RWPE2 (cell line): ENCODE measurements around the gene MROH7.

ENCODE experiments used
- ATAC-seq: fragments of 200-7000 bp; cut with Tn5 transposase; 3 replicates; pipeline ENCODE4 v1.9.1; 2021; ENCODE audit warnings: low read depth
- DNase-seq: peaks from one replicate; pipeline ENCODE4 v3.0.0-alpha.2; 2020; ENCODE audit warnings: low spot score
- H3K27ac ChIP-seq: fragments of 450-650 bp; 2 replicates; pipeline ENCODE4 v1.5.1; 2017; ENCODE audit warnings: mild to moderate bottlenecking; ENCODE audit not compliant: poor library complexity, severe bottlenecking
- H3K27me3 ChIP-seq: fragments of 250-450 bp; sonication (Bioruptor Pico); 2 replicates; pipeline ENCODE4 v1.5.1; 2021; ENCODE audit warnings: mild to moderate bottlenecking, moderate library complexity; ENCODE audit not compliant: insufficient read depth, poor library complexity, severe bottlenecking
- H3K36me3 ChIP-seq: fragments of 250-450 bp; sonication (Bioruptor Pico); 2 replicates; pipeline ENCODE4 v1.5.1; 2020; ENCODE audit warnings: low read depth, mild to moderate bottlenecking, moderate library complexity
- H3K4me1 ChIP-seq: fragments of 250-450 bp; sonication (Bioruptor Pico); 2 replicates; pipeline ENCODE4 v1.5.1; 2021; ENCODE audit warnings: mild to moderate bottlenecking, moderate library complexity; ENCODE audit not compliant: insufficient read depth, poor library complexity, severe bottlenecking
- H3K4me3 ChIP-seq: fragments of 250-450 bp; sonication (Bioruptor Pico); 2 replicates; pipeline ENCODE4 v1.5.1; 2021; ENCODE audit warnings: mild to moderate bottlenecking, moderate library complexity; ENCODE audit not compliant: severe bottlenecking
- H3K9me3 ChIP-seq: fragments of 250-450 bp; sonication (Bioruptor Pico); 2 replicates; pipeline ENCODE4 v1.5.1; 2021; ENCODE audit warnings: mild to moderate bottlenecking, moderate library complexity; ENCODE audit not compliant: severe bottlenecking
- CTCF ChIP-seq: fragments of 450-650 bp; IDR thresholded peaks from one replicate; pipeline ENCODE4 v1.5.1; 2017; ENCODE audit warnings: mild to moderate bottlenecking, moderate library complexity; ENCODE audit not compliant: poor library complexity, severe bottlenecking

Gene MROH7

DNA sequence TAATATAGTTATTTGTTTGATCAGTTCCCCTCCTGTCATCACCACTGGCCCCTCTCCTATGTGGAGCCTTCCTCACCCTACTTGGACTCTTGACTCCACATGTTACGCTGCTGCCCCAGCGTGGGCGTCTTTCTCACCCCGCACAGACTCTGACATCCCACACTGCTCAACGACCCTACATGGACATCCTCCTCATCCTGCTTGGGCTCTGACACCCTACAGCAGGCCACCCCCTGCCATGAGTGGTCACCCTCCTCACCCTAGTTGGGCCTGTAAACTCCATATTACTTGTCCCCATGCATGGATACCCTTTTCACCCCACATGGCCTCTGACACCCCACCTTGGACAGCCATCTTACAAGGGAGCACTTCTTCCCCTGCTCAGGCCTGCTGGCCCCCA is 95.1 kb downstream of the MROH7 start:
- Histone ChIP-seq H3K9me3 (no peaks in the 10 kb centered on the region), H3K4me3 (no peak overlapping the region), H3K36me3 (peaks cover 81% of the 10 kb centered on the region), H3K4me1 (no peaks in the 10 kb centered on the region), H3K27me3 (no peaks in the 10 kb centered on the region), H3K27ac (no peak overlapping the region)
- ATAC-seq (no peak), DNase-seq (no peak)
- no peak for TF ChIP-seq CTCF

- Histone ChIP-seq H3K4me3 (no peak overlapping the region), H3K27me3 (no peaks in the 10 kb centered on the region), H3K36me3 (peaks cover 79% of the 10 kb centered on the region), H3K4me1 (no peaks in the 10 kb centered on the region), H3K9me3 (no peaks in the 10 kb centered on the region), H3K27ac (no peak overlapping the region)
- no peak for TF ChIP-seq CTCF
- no peak for DNase-seq
- no peak for ATAC-seq
Measured at GRCh38 chr1:54738244-54738643, 96.7 kb downstream of the MROH7 start.

GRCh38 chr1:54741531-54741930 is 99.9 kb downstream of the MROH7 start:
- no peak for TF ChIP-seq CTCF
- H3K27ac ChIP-seq: no peak overlapping the region
- no peaks in the 10 kb centered on the region for H3K9me3 ChIP-seq
- H3K36me3 ChIP-seq: peaks cover 46% of the 10 kb centered on the region
- ATAC-seq (no peak), DNase-seq (no peak)
- no peaks in the 10 kb centered on the region for H3K4me1 ChIP-seq
- H3K27me3 ChIP-seq: no peaks in the 10 kb centered on the region
- no peak overlapping the region for H3K4me3 ChIP-seq

DNA sequence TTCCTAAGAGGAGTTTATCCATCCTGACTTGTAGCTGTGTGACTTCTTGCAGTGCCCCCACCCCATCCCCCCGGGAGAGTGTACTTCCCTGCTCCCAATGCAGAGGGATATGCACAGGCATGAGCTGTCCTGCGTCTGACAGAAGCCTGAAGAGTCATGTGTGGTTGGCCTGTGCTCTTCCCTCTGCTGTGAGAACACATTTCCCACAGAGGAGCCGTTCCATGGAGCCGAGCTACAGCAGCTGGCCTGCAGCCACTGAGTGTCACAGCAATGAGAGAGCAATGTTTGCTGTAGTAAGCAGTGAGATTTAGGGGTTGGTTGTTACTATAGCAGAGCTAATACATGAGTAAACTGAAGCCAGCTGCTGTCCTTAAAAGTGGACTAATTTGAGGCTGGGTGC is 100.7 kb downstream of the MROH7 start:
- peaks cover 40% of the 10 kb centered on the region for H3K36me3 ChIP-seq
- H3K4me1 ChIP-seq: no peaks in the 10 kb centered on the region
- DNase-seq (no peak), ATAC-seq (no peak)
- TF ChIP-seq CTCF: no peak
- no peak overlapping the region for H3K4me3 ChIP-seq
- no peaks in the 10 kb centered on the region for H3K27me3 ChIP-seq
- H3K27ac ChIP-seq: no peak overlapping the region
- no peaks in the 10 kb centered on the region for H3K9me3 ChIP-seq

- Histone ChIP-seq H3K4me3 (no peak overlapping the region), H3K27me3 (no peaks in the 10 kb centered on the region), H3K4me1 (no peaks in the 10 kb centered on the region), H3K36me3 (peaks cover 29% of the 10 kb centered on the region), H3K9me3 (no peaks in the 10 kb centered on the region), H3K27ac (no peak overlapping the region)
- no peak for DNase-seq
- ATAC-seq: no peak; the same call in 2 of the 3 replicates
- no peak for TF ChIP-seq CTCF
Measured at GRCh38 chr1:54743416-54744226, 102.0 kb downstream of the MROH7 start.
